Caco-2 (cell line): ENCODE data around the gene CLCN5. TPM values are rescaled to one million over a fixed set of nuclear protein-coding genes. Genes with fewer than 3 reads are reported as not detected.

Source experiments
- BruUV-seq: library from RNA; stranded (reverse); fragments of 400-500 nt; replicated peaks from 2 replicates; lab custom pipeline; 2021; lab: Mats Ljungman, UMichigan
- CTCF ChIA-PET: fragments of 300-600 bp; sonication (Branson Sonifier 250); formaldehyde crosslinking; loops from one replicate; lab custom pipeline; 2022; ENCODE audit warnings: antibody characterized with exemption; lab: Charles Lee
- POLR2A ChIA-PET: fragments of 300-600 bp; sonication (Branson Sonifier 250); formaldehyde crosslinking; loops from one replicate; lab custom pipeline; 2022; ENCODE audit warnings: antibody characterized with exemption; lab: Charles Lee
- DNase-seq, 2 experiments: peaks; one replicate each; pipeline versions ENCODE4 v3.0.0 to v3.0.0-alpha.2; 2020 to 2022
- H3K27me3 ChIP-seq: replicated peaks from 2 replicates; pipeline ENCODE4 v1.6.0; 2011; ENCODE audit warnings: low read length; ENCODE audit not compliant: control insufficient read depth, insufficient read depth
- H3K36me3 ChIP-seq: 2 replicates; pipeline ENCODE4 v1.5.1; 2011; ENCODE audit warnings: low read length; ENCODE audit not compliant: control insufficient read depth, insufficient read depth
- H3K4me1 ChIP-seq: fragments of 250-450 bp; sonication (Bioruptor Pico); 2 replicates; pipeline ENCODE4 v1.5.1; 2020; ENCODE audit warnings: mild to moderate bottlenecking
- H3K4me3 ChIP-seq: 2 replicates; pipeline ENCODE4 v1.5.1; 2011; ENCODE audit warnings: low read depth, mild to moderate bottlenecking, control low read depth, low read length
- H3K9me3 ChIP-seq: fragments of 250-450 bp; sonication (Bioruptor Pico); 2 replicates; pipeline ENCODE4 v1.5.1; 2020; ENCODE audit warnings: mild to moderate bottlenecking, moderate library complexity
- H3K27ac Mint-ChIP-seq: one replicate; pipeline ENCODE4 v1.8.0; 2022; ENCODE audit warnings: mixed read lengths; ENCODE audit not compliant: unreplicated experiment
- H3K27me3 Mint-ChIP-seq: one replicate; pipeline ENCODE4 v1.8.0; 2022; ENCODE audit warnings: mixed read lengths; ENCODE audit not compliant: insufficient read depth, unreplicated experiment
- H3K36me3 Mint-ChIP-seq: one replicate; pipeline ENCODE4 v1.8.0; 2022; ENCODE audit warnings: mild to moderate bottlenecking, mixed read lengths; ENCODE audit not compliant: insufficient read depth, unreplicated experiment
- H3K4me1 Mint-ChIP-seq: one replicate; pipeline ENCODE4 v1.8.0; 2022; ENCODE audit warnings: low read depth, mixed read lengths; ENCODE audit not compliant: unreplicated experiment
- H3K4me3 Mint-ChIP-seq: one replicate; pipeline ENCODE4 v1.8.0; 2022; ENCODE audit warnings: mild to moderate bottlenecking, moderate library complexity, mixed read lengths; ENCODE audit not compliant: unreplicated experiment
- H3K9me3 Mint-ChIP-seq: one replicate; pipeline ENCODE4 v1.8.0; 2022; ENCODE audit warnings: mixed read lengths; ENCODE audit not compliant: unreplicated experiment
- CTCF ChIP-seq, 2 experiments: fragments of 200-600 bp in 1 of 2; IDR thresholded peaks; 1 replicate in 1 of 2; 2 replicates in 1 of 2; pipeline versions ENCODE4 v1.5.1 to v1.8.0; 2011 to 2022; ENCODE audit warnings: antibody characterized with exemption in 1 of 2, control low read depth in 1 of 2, inconsistent platforms in 1 of 2, low read depth in 1 of 2, low read length in 1 of 2, mild to moderate bottlenecking in 1 of 2, moderate library complexity in 1 of 2; ENCODE audit not compliant: insufficient read depth in 1 of 2, severe bottlenecking in 1 of 2, unreplicated experiment in 1 of 2
- intact Hi-C: fragments of 100-400 bp; cut with micrococcal nuclease; formaldehyde crosslinking; loops from one replicate; pipeline ENCODE4 v1.10.0; 2022; ENCODE audit not compliant: unreplicated experiment
- total RNA-seq: library from RNA; stranded (reverse); gene quantifications from 2 replicates; pipeline ENCODE4 v1.2.3, GENCODE V29; 2022

The CLCN5 gene
- total RNA-seq, 1 experiment from 2014 or later = 61.0 TPM

DNA sequence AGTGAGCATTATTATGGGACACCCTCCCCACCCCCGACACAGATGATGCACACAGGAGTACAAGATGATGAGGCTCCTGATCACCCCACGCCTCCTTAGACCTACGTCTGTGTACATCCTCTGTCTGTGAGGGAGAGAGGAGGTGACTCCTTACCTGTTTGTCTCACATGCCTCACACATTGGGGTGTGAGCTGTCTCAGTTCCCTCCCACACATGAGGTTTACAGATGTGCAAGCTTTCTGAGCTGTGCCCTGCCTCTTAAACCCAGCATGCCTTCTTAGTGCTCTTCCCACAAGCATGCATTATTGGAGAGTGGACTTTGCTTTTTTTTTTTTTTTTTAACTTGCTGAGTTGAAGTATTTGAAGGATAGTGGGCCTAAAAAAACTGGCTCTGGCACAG is 76.7 kb downstream of the CLCN5 start:
- intact Hi-C loops = loop anchor here (5.0 kb wide), 1 partner anchor 77 kb away; the partner anchor contains the start of gene CLCN5
- H3K27me3 ChIP-seq = no peaks in the 10 kb centered on the region
- no peaks in the 10 kb centered on the region for H3K36me3 ChIP-seq
- H3K4me3 Mint-ChIP-seq = peak overlapping the region; percentile 9
- no peak for DNase-seq
- BruUV-seq = no TSS peak
- TF ChIP-seq CTCF (IDR thresholded peaks at IDR 0.05; ENCODE audit: insufficient read depth in 1 of 2, low read depth in 1 of 2, low read length in 1 of 2, severe bottlenecking in 1 of 2, unreplicated experiment in 1 of 2) = no peak
- no peaks in the 10 kb centered on the region for H3K9me3 ChIP-seq
- peaks cover 75% of the 10 kb centered on the region for H3K4me1 Mint-ChIP-seq
- no peaks in the 10 kb centered on the region for H3K27me3 Mint-ChIP-seq
- H3K36me3 Mint-ChIP-seq = peaks cover 40% of the 10 kb centered on the region
- H3K4me1 ChIP-seq = peaks cover 37% of the 10 kb centered on the region
- H3K9me3 Mint-ChIP-seq = peaks cover 13% of the 10 kb centered on the region
- POLR2A ChIA-PET = no interaction called here
- H3K4me3 ChIP-seq = no peak overlapping the region
- CTCF ChIA-PET = no interaction called here
- H3K27ac Mint-ChIP-seq = no peak overlapping the region

- ChIA-PET CTCF (no interaction called here), POLR2A (no interaction called here)
- TF ChIP-seq CTCF (IDR thresholded peaks at IDR 0.05; ENCODE audit: insufficient read depth in 1 of 2, low read depth in 1 of 2, low read length in 1 of 2, severe bottlenecking in 1 of 2, unreplicated experiment in 1 of 2) = no peak
- no TSS peak for BruUV-seq
- no peak overlapping the region for H3K4me3 Mint-ChIP-seq
- Histone ChIP-seq H3K4me3 (no peak overlapping the region), H3K27me3 (no peaks in the 10 kb centered on the region), H3K36me3 (no peaks in the 10 kb centered on the region), H3K9me3 (no peaks in the 10 kb centered on the region), H3K4me1 (peaks cover 19% of the 10 kb centered on the region)
- peaks cover 41% of the 10 kb centered on the region for H3K36me3 Mint-ChIP-seq
- intact Hi-C loops = no loop called here
- peaks cover 13% of the 10 kb centered on the region for H3K9me3 Mint-ChIP-seq
- H3K27me3 Mint-ChIP-seq = no peaks in the 10 kb centered on the region
- no peak for DNase-seq
- H3K4me1 Mint-ChIP-seq = peaks cover 64% of the 10 kb centered on the region
- H3K27ac Mint-ChIP-seq = peak overlapping the region; percentile 32
Observed at GRCh38 chrX:50000937-50001542, 78.6 kb downstream of the CLCN5 start.

DNA sequence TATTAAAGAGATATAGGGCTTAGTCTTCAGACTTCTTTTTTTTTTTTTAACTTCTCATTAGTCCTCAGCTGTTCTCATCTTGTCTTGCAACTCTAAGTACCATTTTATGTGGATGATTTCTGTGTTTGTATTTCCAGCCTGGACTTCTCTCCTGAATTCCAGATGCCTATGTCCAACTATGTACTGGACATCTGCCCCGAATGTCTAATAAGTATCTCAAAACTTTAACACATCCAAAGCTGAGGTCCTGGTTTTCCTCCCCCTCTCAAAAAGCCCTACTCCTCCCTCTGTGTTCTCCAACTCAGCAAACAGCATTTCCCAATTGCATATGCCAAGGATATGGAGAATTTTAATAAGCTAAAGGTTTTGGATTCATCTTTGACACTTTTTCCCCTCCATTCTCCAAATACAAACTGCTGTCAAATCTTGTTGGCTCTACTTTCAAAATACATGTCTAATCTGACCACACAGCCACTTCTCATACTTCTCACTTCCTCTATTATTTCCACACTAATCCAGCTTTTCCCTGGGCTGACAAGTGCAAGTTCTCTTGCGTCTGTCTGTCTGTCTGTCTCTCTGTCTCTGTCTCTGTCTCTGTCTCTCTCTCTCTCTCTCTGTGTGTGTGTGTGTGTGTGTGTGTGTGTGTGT is 79.8 kb downstream of the CLCN5 start:
- no peaks in the 10 kb centered on the region for H3K27me3 ChIP-seq
- no peak overlapping the region for H3K4me3 ChIP-seq
- Mint-ChIP-seq H3K36me3 (peaks cover 32% of the 10 kb centered on the region), H3K4me3 (no peak overlapping the region), H3K4me1 (peaks cover 53% of the 10 kb centered on the region), H3K27me3 (no peaks in the 10 kb centered on the region), H3K9me3 (peaks cover 4% of the 10 kb centered on the region), H3K27ac (peak overlapping the region; percentile 8)
- ChIA-PET CTCF (interaction anchor here (0.8 kb wide), 1 partner anchor 83 kb away, joined by 3 read pairs; no protein-coding TSS in a partner anchor), POLR2A (no interaction called here)
- no peak for TF ChIP-seq CTCF (IDR thresholded peaks at IDR 0.05; ENCODE audit: insufficient read depth in 1 of 2, low read depth in 1 of 2, low read length in 1 of 2, severe bottlenecking in 1 of 2, unreplicated experiment in 1 of 2)
- no TSS peak for BruUV-seq
- peaks cover 7% of the 10 kb centered on the region for H3K4me1 ChIP-seq
- H3K36me3 ChIP-seq = no peaks in the 10 kb centered on the region
- intact Hi-C loops = no loop called here
- no peaks in the 10 kb centered on the region for H3K9me3 ChIP-seq
- DNase-seq = no peak
